Mesendoderm (in vitro differentiated cells): ENCODE results near the gene HNRNPH2. TPM values are rescaled to one million over a fixed set of nuclear protein-coding genes. Genes with fewer than 3 reads are reported as not detected.
A peak's percentile ranks its signal among the peaks of the same experiment; 100 is the strongest.

Experiments
- DNase-seq: peaks from one replicate; pipeline ENCODE4 v3.0.0; 2013
- H2AK5ac ChIP-seq: 2 replicates; pipeline ENCODE4 v1.6.1; 2013; ENCODE audit warnings: low read length, inconsistent platforms
- H2BK120ac ChIP-seq: 2 replicates; pipeline ENCODE4 v1.6.1; 2013; ENCODE audit warnings: low read depth, mild to moderate bottlenecking, low read length, moderate library complexity, mixed read lengths
- H2BK15ac ChIP-seq: replicated peaks from 2 replicates; pipeline ENCODE4 v1.6.1; 2013; ENCODE audit warnings: low read depth, mild to moderate bottlenecking, moderate library complexity
- H2BK5ac ChIP-seq: 2 replicates; pipeline ENCODE4 v1.6.1; 2013; ENCODE audit warnings: low read length, inconsistent platforms
- H3K18ac ChIP-seq: 2 replicates; pipeline ENCODE4 v1.6.1; 2013; ENCODE audit warnings: mild to moderate bottlenecking, low read length, mixed read lengths
- H3K23ac ChIP-seq: one replicate; pipeline ENCODE4 v1.6.1; 2013; ENCODE audit warnings: low read length
- H3K27ac ChIP-seq: 2 replicates; pipeline ENCODE4 v1.5.1; 2013; ENCODE audit warnings: low read depth, mild to moderate bottlenecking, inconsistent platforms, low read length, moderate library complexity
- H3K27me3 ChIP-seq: 2 replicates; pipeline ENCODE4 v1.6.1; 2013; ENCODE audit warnings: low read length, control low read depth, mild to moderate bottlenecking, inconsistent platforms; ENCODE audit not compliant: insufficient read depth, poor library complexity
- H3K36me3 ChIP-seq: 2 replicates; pipeline ENCODE4 v1.6.1; 2013; ENCODE audit warnings: low read length, inconsistent platforms; ENCODE audit not compliant: control insufficient read depth, insufficient read depth
- H3K4ac ChIP-seq: one replicate; pipeline ENCODE4 v1.6.1; 2013; ENCODE audit warnings: low read depth, mild to moderate bottlenecking, low read length, moderate library complexity
- H3K4me1 ChIP-seq: 2 replicates; pipeline ENCODE4 v1.6.1; 2013; ENCODE audit warnings: low read depth, low read length, inconsistent platforms; ENCODE audit not compliant: control insufficient read depth
- H3K4me2 ChIP-seq: 2 replicates; pipeline ENCODE4 v1.6.1; 2013; ENCODE audit warnings: low read length
- H3K4me3 ChIP-seq: 2 replicates; pipeline ENCODE4 v1.5.1; 2013; ENCODE audit warnings: mild to moderate bottlenecking, low read length
- H3K56ac ChIP-seq: one replicate; pipeline ENCODE4 v1.6.1; 2013; ENCODE audit warnings: low read length
- H3K79me1 ChIP-seq: 2 replicates; pipeline ENCODE4 v1.6.1; 2013; ENCODE audit warnings: low read length, inconsistent platforms
- H3K79me2 ChIP-seq: 2 replicates; pipeline ENCODE4 v1.6.1; 2013; ENCODE audit warnings: mild to moderate bottlenecking, low read length; ENCODE audit not compliant: control insufficient read depth, insufficient read depth
- H3K9ac ChIP-seq: 2 replicates; pipeline ENCODE4 v1.6.1; 2013; ENCODE audit warnings: low read length, inconsistent platforms
- H4K5ac ChIP-seq: one replicate; pipeline ENCODE4 v1.6.1; 2013; ENCODE audit warnings: low read length
- H4K8ac ChIP-seq: one replicate; pipeline ENCODE4 v1.6.1; 2013; ENCODE audit warnings: low read depth, mild to moderate bottlenecking, control low read depth, low read length, moderate library complexity
- whole genome bisulfite sequencing: extraction: QIAGEN DNeasy Blood & Tissue Kit; methylation state at CpG from one replicate; pipeline ENCODE4 v1.1.7; 2013; ENCODE audit warnings: low lambda C conversion rate, missing lambda C conversion rate; ENCODE audit not compliant: insufficient coverage; ENCODE audit errors: extremely low coverage; 5-methylcytosine and 5-hydroxymethylcytosine counted together
- polyA plus RNA-seq, 2 experiments: library from polyadenylated mRNA; stranded (reverse); fragments of 200-250 nt; gene quantifications; one replicate each; pipeline ENCODE4 v1.2.3, GENCODE V29; 2013

The HNRNPH2 gene
- 54.7 TPM for polyA plus RNA-seq (2013, experiment 1 of 2)
- 53.0 TPM for polyA plus RNA-seq (2013, experiment 2 of 2)

DNA sequence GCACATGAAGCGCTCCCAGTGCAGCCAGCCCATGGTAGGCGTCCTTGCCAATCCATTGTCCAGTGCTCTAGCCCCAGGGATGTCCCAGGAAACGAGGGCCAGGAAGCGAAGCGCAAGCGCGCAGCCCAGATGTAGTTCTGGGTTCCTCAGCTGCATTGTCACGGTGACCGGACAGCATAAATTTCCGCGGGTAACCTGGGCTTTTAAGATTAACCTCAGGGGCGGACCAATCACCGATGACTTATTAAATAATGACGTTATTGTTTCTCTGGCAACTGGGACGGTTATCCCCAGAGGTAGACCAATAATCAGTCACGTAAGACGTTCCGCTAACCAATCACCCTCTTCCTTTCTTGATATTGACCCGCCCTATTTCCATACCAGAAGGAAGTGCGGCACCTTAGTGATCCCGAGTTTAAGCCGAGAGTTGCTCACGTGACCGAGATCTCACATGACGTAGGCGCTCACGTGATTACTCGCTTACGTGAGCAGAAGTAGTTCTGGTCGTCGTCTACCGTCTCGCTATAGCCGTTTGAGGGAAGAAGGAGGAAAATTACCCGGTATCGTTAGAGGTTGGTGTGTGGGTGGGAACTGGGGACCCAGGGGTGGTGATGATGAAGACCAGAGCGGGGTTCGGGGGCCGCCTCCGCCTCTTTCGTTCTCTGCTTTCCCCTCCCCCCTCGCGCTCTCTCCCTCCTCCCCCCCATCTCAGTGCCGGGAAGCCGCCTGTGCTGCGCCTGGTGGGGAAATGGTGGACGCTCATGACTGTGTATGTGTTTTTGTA lies at the start of gene HNRNPH2, which contains the start of gene GLA:
HNRNPH2 (plus strand) TSS at position 475 of the 784 bp plus-strand sequence. CDS start 3,767 bp downstream, outside the sequence.
GLA (minus strand) TSS at position 178 of the 784 bp plus-strand sequence; CDS start at position 156, 22 bp downstream.
- H2BK120ac ChIP-seq: peak within 1 kb of the TSS; percentile 45
- no peaks in the 10 kb centered on the region for H3K4me1 ChIP-seq
- H3K23ac ChIP-seq: no peak within 1 kb of the TSS
- H3K27me3 ChIP-seq: no peaks in the 10 kb centered on the region
- no peak within 1 kb of the TSS for H3K4ac ChIP-seq
- no peak within 1 kb of the TSS for H2BK5ac ChIP-seq
- H3K9ac ChIP-seq: peak within 1 kb of the TSS; percentile 82
- H3K79me1 ChIP-seq: peaks cover 2% of the 10 kb centered on the region
- H3K4me2 ChIP-seq: peak within 1 kb of the TSS; percentile 54
- peak within 1 kb of the TSS; percentile 18 for H3K18ac ChIP-seq
- peak within 1 kb of the TSS; percentile 76 for H3K27ac ChIP-seq
- no CpG with 5 or more reads among the region's 47 CpGs for WGBS
- H2BK15ac ChIP-seq: no peak within 1 kb of the TSS
- H2AK5ac ChIP-seq: no peak within 1 kb of the TSS
- H3K79me2 ChIP-seq: peaks cover 25% of the 10 kb centered on the region
- peak within 1 kb of the TSS; percentile 82 for H3K4me3 ChIP-seq
- H3K36me3 ChIP-seq: no peaks in the 10 kb centered on the region
- H4K5ac ChIP-seq: no peak within 1 kb of the TSS
- peak; percentile 99 for DNase-seq
- H4K8ac ChIP-seq: no peak within 1 kb of the TSS
- peak within 1 kb of the TSS; percentile 91 for H3K56ac ChIP-seq

DNA sequence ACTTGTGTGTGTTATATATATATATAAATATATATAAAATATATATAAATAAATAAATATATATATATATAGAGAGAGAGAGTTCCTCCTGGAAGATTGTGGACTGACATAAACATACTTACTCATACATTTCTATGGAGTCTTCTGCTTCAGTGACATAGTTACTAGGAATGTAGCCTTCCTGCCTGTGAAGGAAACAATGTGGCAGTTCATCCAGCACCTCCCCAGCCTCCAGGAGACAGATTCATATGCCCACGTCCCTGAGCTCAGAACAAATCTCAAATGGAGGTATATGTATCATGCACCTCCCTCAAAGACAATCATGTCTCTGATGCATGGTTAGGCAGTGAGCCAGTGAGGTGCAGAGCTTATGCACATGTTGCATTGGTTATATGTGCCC lies 48.1 kb upstream of the HNRNPH2 start:
- Histone ChIP-seq H3K56ac (no peak overlapping the region), H3K36me3 (no peaks in the 10 kb centered on the region), H3K4me3 (no peak overlapping the region), H4K8ac (no peak overlapping the region), H3K4me1 (no peaks in the 10 kb centered on the region), H3K4ac (no peak overlapping the region), H2BK5ac (no peak overlapping the region), H3K79me1 (no peaks in the 10 kb centered on the region), H3K4me2 (no peak overlapping the region), H3K27ac (no peak overlapping the region), H3K23ac (no peak overlapping the region), H4K5ac (no peak overlapping the region), H2AK5ac (no peak overlapping the region), H2BK15ac (no peak overlapping the region), H3K18ac (no peak overlapping the region), H3K79me2 (no peaks in the 10 kb centered on the region), H3K9ac (no peak overlapping the region), H3K27me3 (no peaks in the 10 kb centered on the region), H2BK120ac (no peak overlapping the region)
- WGBS: no CpG with 5 or more reads among the region's 1 CpG
- no peak for DNase-seq

GRCh38 chrX:101360390-101360789 lies 47.6 kb upstream of the HNRNPH2 start:
- H4K5ac ChIP-seq: no peak overlapping the region
- no CpG with 5 or more reads among the region's 7 CpGs for WGBS
- no peak for DNase-seq

GRCh38 chrX:101362116-101362515 lies 45.9 kb upstream of the HNRNPH2 start:
- no CpG with 5 or more reads among the region's 3 CpGs for WGBS
- H3K27me3 ChIP-seq: no peaks in the 10 kb centered on the region

More at GRCh38 chrX:101360390-101360789, 47.6 kb upstream of the HNRNPH2 start:
- H3K18ac ChIP-seq: no peak overlapping the region
- no peak overlapping the region for H3K9ac ChIP-seq
- no peaks in the 10 kb centered on the region for H3K79me2 ChIP-seq
- no peak overlapping the region for H3K56ac ChIP-seq
- no peak overlapping the region for H4K8ac ChIP-seq
- H3K27ac ChIP-seq: no peak overlapping the region
- no peak overlapping the region for H3K4me2 ChIP-seq
- no peak overlapping the region for H2BK5ac ChIP-seq
- no peaks in the 10 kb centered on the region for H3K36me3 ChIP-seq
- no peaks in the 10 kb centered on the region for H3K79me1 ChIP-seq
- H3K4me3 ChIP-seq: no peak overlapping the region
- no peak overlapping the region for H2BK120ac ChIP-seq
- H3K27me3 ChIP-seq: no peaks in the 10 kb centered on the region
- no peak overlapping the region for H3K23ac ChIP-seq
- H2BK15ac ChIP-seq: no peak overlapping the region
- no peaks in the 10 kb centered on the region for H3K4me1 ChIP-seq
- H2AK5ac ChIP-seq: no peak overlapping the region
- H3K4ac ChIP-seq: no peak overlapping the region

GRCh38 chrX:101362757-101363156 lies 45.3 kb upstream of the HNRNPH2 start:
- Histone ChIP-seq H3K18ac (no peak overlapping the region), H4K5ac (no peak overlapping the region), H3K79me1 (no peaks in the 10 kb centered on the region), H3K27ac (no peak overlapping the region), H2AK5ac (no peak overlapping the region), H3K23ac (no peak overlapping the region), H2BK15ac (no peak overlapping the region), H2BK5ac (no peak overlapping the region), H3K56ac (no peak overlapping the region), H3K9ac (no peak overlapping the region), H3K36me3 (no peaks in the 10 kb centered on the region), H2BK120ac (no peak overlapping the region), H3K4me3 (no peak overlapping the region), H3K4me2 (no peak overlapping the region), H4K8ac (no peak overlapping the region), H3K79me2 (no peaks in the 10 kb centered on the region), H3K4ac (no peak overlapping the region), H3K27me3 (no peaks in the 10 kb centered on the region), H3K4me1 (no peaks in the 10 kb centered on the region)
- DNase-seq: peak; percentile 66

More at GRCh38 chrX:101362116-101362515, 45.9 kb upstream of the HNRNPH2 start:
- no peak overlapping the region for H2AK5ac ChIP-seq
- H2BK15ac ChIP-seq: no peak overlapping the region
- H3K9ac ChIP-seq: no peak overlapping the region
- H3K4me2 ChIP-seq: no peak overlapping the region
- H2BK5ac ChIP-seq: no peak overlapping the region
- no peak overlapping the region for H2BK120ac ChIP-seq
- H3K18ac ChIP-seq: peak overlapping the region; percentile 18
- H3K23ac ChIP-seq: no peak overlapping the region
- H3K4me3 ChIP-seq: no peak overlapping the region
- H3K4ac ChIP-seq: no peak overlapping the region
- no peak overlapping the region for H4K8ac ChIP-seq
- H3K56ac ChIP-seq: no peak overlapping the region
- no peaks in the 10 kb centered on the region for H3K4me1 ChIP-seq
- no peak overlapping the region for H3K27ac ChIP-seq
- no peak for DNase-seq
- no peak overlapping the region for H4K5ac ChIP-seq
- no peaks in the 10 kb centered on the region for H3K79me2 ChIP-seq
- H3K36me3 ChIP-seq: no peaks in the 10 kb centered on the region
- H3K79me1 ChIP-seq: no peaks in the 10 kb centered on the region
